Loucy (cell line): ENCODE data around the gene DNAJB6.

ENCODE experiments used
- H2AFZ ChIP-seq: fragments of 200-600 bp; sonication (generic); 2 replicates; pipeline ENCODE4 v1.6.0; 2016; ENCODE audit warnings: antibody characterized with exemption, mild to moderate bottlenecking, low read length, moderate library complexity
- H3F3A ChIP-seq: fragments of 200-600 bp; 2 replicates; pipeline ENCODE4 v1.6.0; 2016; ENCODE audit warnings: antibody characterized with exemption, low read depth, mild to moderate bottlenecking
- H3K27me3 ChIP-seq: fragments of 200-600 bp; sonication (generic); 2 replicates; pipeline ENCODE4 v1.6.1; 2014; ENCODE audit warnings: low read length, mild to moderate bottlenecking; ENCODE audit not compliant: insufficient read depth, poor library complexity, severe bottlenecking
- H3K36me3 ChIP-seq: fragments of 200-600 bp; sonication (generic); 2 replicates; pipeline ENCODE4 v1.6.1; 2016; ENCODE audit warnings: low read length; ENCODE audit not compliant: insufficient read depth
- H3K4me1 ChIP-seq: fragments of 200-600 bp; sonication (generic); 2 replicates; pipeline ENCODE4 v1.5.1; 2014; ENCODE audit warnings: low read length, mild to moderate bottlenecking; ENCODE audit not compliant: insufficient read depth, poor library complexity, severe bottlenecking
- H3K4me2 ChIP-seq: fragments of 200-600 bp; sonication (generic); 2 replicates; pipeline ENCODE4 v1.6.0; 2014; ENCODE audit warnings: antibody characterized with exemption, low read length, low read depth, mild to moderate bottlenecking; ENCODE audit not compliant: poor library complexity, severe bottlenecking
- H3K4me3 ChIP-seq: fragments of 200-600 bp; sonication (generic); 2 replicates; pipeline ENCODE4 v1.5.1; 2014; ENCODE audit warnings: low read length, mild to moderate bottlenecking, mixed read lengths; ENCODE audit not compliant: poor library complexity, severe bottlenecking
- H3K79me2 ChIP-seq: fragments of 200-600 bp; sonication (generic); 2 replicates; pipeline ENCODE4 v1.6.1; 2014; ENCODE audit warnings: low read length; ENCODE audit not compliant: insufficient read depth
- H3K9ac ChIP-seq: fragments of 200-600 bp; sonication (generic); 2 replicates; pipeline ENCODE4 v1.6.0; 2014; ENCODE audit warnings: mild to moderate bottlenecking, low read depth, low read length, moderate library complexity; ENCODE audit not compliant: poor library complexity, severe bottlenecking
- H3K9me2 ChIP-seq: fragments of 200-600 bp; sonication (generic); replicated peaks from 2 replicates; pipeline ENCODE4 v1.6.1; 2016; ENCODE audit warnings: low read depth, low read length, mixed read lengths
- H3K9me3 ChIP-seq: fragments of 200-600 bp; sonication (generic); 2 replicates; pipeline ENCODE4 v1.6.1; 2014; ENCODE audit warnings: mild to moderate bottlenecking, antibody characterized with exemption, low read length, low read depth; ENCODE audit not compliant: insufficient read depth
- H4K20me1 ChIP-seq: fragments of 200-600 bp; sonication (generic); 2 replicates; pipeline ENCODE4 v1.6.0; 2014; ENCODE audit warnings: antibody characterized with exemption, low read length, mild to moderate bottlenecking; ENCODE audit not compliant: insufficient read depth, poor library complexity, severe bottlenecking
- EZH2phosphoT487 ChIP-seq: fragments of 200-600 bp; IDR thresholded peaks from 2 replicates; pipeline ENCODE4 v1.6.1; 2018; ENCODE audit warnings: antibody characterized with exemption, mild to moderate bottlenecking, moderate library complexity, borderline replicate concordance
- TF ChIP-seq, protein P1 (sequence below): fragments of 200-600 bp; sonication (generic); conservative IDR thresholded peaks from 2 replicates; pipeline ENCODE4 v1.5.1; 2014; ENCODE audit warnings: mild to moderate bottlenecking, antibody characterized with exemption, low read length

DNAJB6 gene

DNA sequence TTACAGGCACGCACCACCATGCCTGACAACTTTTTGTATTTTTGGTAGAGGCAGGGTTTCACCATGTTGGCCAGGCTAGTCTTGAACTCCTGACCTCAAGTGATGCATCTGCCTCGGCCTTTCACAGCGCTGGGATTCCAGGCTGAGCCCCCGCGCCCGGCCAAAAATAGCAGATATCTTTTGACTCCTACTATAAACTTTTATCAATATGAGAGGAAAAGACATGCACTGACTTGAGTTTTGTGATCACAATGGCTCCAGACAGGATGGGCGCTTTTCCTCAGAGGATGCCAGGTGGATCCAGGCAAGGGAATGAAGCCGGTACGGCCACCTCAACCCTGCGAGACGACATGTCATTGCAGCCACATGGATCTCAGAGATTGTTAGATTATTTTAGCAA is 123.9 kb downstream of the DNAJB6 start:
- Histone ChIP-seq H3K27me3 (no peaks in the 10 kb centered on the region), H3K9ac (no peak overlapping the region), H4K20me1 (no peaks in the 10 kb centered on the region), H3K79me2 (no peaks in the 10 kb centered on the region), H3K4me3 (no peak overlapping the region), H3F3A (no peaks in the 10 kb centered on the region), H3K9me3 (no peaks in the 10 kb centered on the region; the same call in 1 of the 2 replicates), H2AFZ (no peak overlapping the region), H3K36me3 (no peaks in the 10 kb centered on the region), H3K9me2 (no peaks in the 10 kb centered on the region), H3K4me2 (no peak overlapping the region), H3K4me1 (no peaks in the 10 kb centered on the region)
- TF ChIP-seq, protein P1, sequence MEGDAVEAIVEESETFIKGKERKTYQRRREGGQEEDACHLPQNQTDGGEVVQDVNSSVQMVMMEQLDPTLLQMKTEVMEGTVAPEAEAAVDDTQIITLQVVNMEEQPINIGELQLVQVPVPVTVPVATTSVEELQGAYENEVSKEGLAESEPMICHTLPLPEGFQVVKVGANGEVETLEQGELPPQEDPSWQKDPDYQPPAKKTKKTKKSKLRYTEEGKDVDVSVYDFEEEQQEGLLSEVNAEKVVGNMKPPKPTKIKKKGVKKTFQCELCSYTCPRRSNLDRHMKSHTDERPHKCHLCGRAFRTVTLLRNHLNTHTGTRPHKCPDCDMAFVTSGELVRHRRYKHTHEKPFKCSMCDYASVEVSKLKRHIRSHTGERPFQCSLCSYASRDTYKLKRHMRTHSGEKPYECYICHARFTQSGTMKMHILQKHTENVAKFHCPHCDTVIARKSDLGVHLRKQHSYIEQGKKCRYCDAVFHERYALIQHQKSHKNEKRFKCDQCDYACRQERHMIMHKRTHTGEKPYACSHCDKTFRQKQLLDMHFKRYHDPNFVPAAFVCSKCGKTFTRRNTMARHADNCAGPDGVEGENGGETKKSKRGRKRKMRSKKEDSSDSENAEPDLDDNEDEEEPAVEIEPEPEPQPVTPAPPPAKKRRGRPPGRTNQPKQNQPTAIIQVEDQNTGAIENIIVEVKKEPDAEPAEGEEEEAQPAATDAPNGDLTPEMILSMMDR, result no peak
- TF ChIP-seq EZH2phosphoT487, result no peak

DNA sequence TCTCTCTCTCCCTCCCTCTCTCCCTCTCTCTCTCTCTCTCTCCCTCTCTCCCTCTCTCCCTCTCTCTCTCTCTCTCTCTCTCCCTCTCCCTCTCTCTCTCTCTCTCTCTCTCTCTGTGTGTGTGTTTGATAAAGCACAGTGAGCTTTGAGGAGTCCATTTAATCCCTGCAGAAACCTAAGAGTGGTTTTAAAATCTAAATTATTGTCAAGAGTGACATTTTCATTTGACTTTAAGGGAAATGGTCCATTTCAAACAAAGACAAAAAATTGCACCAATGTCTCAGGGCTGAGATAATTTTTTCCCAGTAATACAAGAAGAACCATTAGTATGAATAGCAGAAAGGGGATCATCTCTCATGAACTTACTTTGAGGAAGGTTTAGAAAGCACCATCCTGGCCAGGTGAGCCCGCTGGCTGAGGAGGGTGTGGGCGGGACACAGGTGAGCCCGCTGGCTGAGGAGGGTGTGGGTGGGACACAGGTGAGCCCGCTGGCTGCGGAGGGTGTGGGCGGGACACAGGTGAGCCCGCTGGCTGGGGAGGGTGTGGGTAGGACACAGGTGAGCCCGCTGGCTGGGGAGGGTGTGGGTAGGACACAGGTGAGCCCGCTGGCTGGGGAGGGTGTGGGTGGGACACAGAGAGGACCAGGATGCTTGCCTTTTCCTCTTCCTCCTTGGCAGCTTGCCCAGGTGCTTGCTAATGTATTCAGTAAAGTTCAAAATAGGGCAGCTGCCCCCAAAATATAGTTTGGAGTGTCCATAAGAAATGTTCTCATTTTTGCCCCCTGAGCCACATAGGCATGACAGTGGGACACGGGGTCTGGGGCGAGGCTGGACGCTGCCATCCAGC is 125.0 kb downstream of the DNAJB6 start:
- H3K27me3 ChIP-seq, result no peaks in the 10 kb centered on the region
- no peaks in the 10 kb centered on the region for H3K4me1 ChIP-seq
- H3F3A ChIP-seq, result no peaks in the 10 kb centered on the region
- H3K9me3 ChIP-seq, result no peaks in the 10 kb centered on the region; the same call in 1 of the 2 replicates
- no peaks in the 10 kb centered on the region for H3K9me2 ChIP-seq
- no peaks in the 10 kb centered on the region for H4K20me1 ChIP-seq
- no peak overlapping the region for H3K4me2 ChIP-seq
- no peak overlapping the region for H3K9ac ChIP-seq
- TF ChIP-seq, protein P1, result no peak
- no peak for TF ChIP-seq EZH2phosphoT487
- no peak overlapping the region for H3K4me3 ChIP-seq
- H3K36me3 ChIP-seq, result no peaks in the 10 kb centered on the region
- H2AFZ ChIP-seq, result no peak overlapping the region
- H3K79me2 ChIP-seq, result no peaks in the 10 kb centered on the region

DNA sequence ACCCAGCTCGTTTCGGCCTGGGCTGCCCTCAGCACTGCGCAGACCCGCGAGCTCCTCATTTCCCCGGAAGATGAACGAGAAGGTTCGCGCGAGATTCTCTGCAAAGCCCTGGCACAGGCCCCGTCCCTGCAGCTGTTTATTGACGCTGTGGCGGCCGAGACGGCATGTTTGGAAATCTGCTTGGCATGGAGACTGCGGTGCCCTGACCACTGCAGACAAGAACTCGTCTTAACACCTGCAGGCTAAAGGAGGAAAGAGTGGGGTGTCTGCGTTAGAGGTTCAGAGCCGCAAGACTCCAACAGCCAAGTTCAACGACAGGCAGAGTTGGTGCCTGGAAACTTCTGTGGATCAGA is 125.6 kb downstream of the DNAJB6 start:
- no peak overlapping the region for H3K9ac ChIP-seq
- no peak overlapping the region for H2AFZ ChIP-seq
- H3K9me2 ChIP-seq, result no peaks in the 10 kb centered on the region
- no peaks in the 10 kb centered on the region for H3K4me1 ChIP-seq
- no peaks in the 10 kb centered on the region for H3K79me2 ChIP-seq
- TF ChIP-seq, protein P1, result no peak
- TF ChIP-seq EZH2phosphoT487, result no peak
- H3K4me3 ChIP-seq, result no peak overlapping the region
- no peaks in the 10 kb centered on the region for H4K20me1 ChIP-seq
- H3F3A ChIP-seq, result no peaks in the 10 kb centered on the region
- H3K27me3 ChIP-seq, result no peaks in the 10 kb centered on the region
- no peaks in the 10 kb centered on the region for H3K9me3 ChIP-seq
- H3K36me3 ChIP-seq, result no peaks in the 10 kb centered on the region
- H3K4me2 ChIP-seq, result no peak overlapping the region
